Activated CD8-positive, alpha-beta T cell treated with anti-CD3 and anti-CD28 coated beads for 36 hours (primary cell): ENCODE measurements around the gene YIPF2. TPM values are rescaled to one million over a fixed set of nuclear protein-coding genes. Genes with fewer than 3 reads are reported as not detected.

Source experiments
- ATAC-seq: fragments of 200-7000 bp; cut with Tn5 transposase; one replicate; pipeline ENCODE4 v1.10.0; 2021; ENCODE audit warnings: mild to moderate bottlenecking, moderate library complexity
- CTCF ChIA-PET: fragments of 350-600 bp; sonication (Branson Sonifier 250); formaldehyde crosslinking; loops from one replicate; lab custom pipeline; 2021; ENCODE audit warnings: antibody characterized with exemption; lab: Charles Lee
- POLR2A ChIA-PET: fragments of 350-600 bp; sonication (Branson Sonifier 250); formaldehyde crosslinking; loops from one replicate; lab custom pipeline; 2021; ENCODE audit warnings: antibody characterized with exemption; lab: Charles Lee
- DNase-seq: peaks from one replicate; pipeline ENCODE4 v3.0.0-alpha.2; 2020
- H3K27ac Mint-ChIP-seq: one replicate; pipeline ENCODE4 v1.8.0; 2021; ENCODE audit warnings: mild to moderate bottlenecking, mixed read lengths
- H3K27me3 Mint-ChIP-seq: one replicate; pipeline ENCODE4 v1.8.0; 2021; ENCODE audit warnings: mixed read lengths
- H3K36me3 Mint-ChIP-seq: one replicate; pipeline ENCODE4 v1.8.0; 2021; ENCODE audit warnings: low read depth, mixed read lengths
- H3K4me1 Mint-ChIP-seq: one replicate; pipeline ENCODE4 v1.8.0; 2021; ENCODE audit warnings: low read depth, mixed read lengths
- H3K4me3 Mint-ChIP-seq: one replicate; pipeline ENCODE4 v1.8.0; 2021; ENCODE audit warnings: mild to moderate bottlenecking, moderate library complexity, mixed read lengths
- H3K9me3 Mint-ChIP-seq: one replicate; pipeline ENCODE4 v1.8.0; 2021; ENCODE audit warnings: mixed read lengths
- CTCF ChIP-seq: fragments of 200-600 bp; IDR thresholded peaks from one replicate; pipeline ENCODE4 v1.8.0; 2022; ENCODE audit warnings: antibody characterized with exemption, mild to moderate bottlenecking
- intact Hi-C: fragments of 100-400 bp; cut with micrococcal nuclease; formaldehyde crosslinking; loops from one replicate; pipeline ENCODE4 v1.10.0; 2022
- total RNA-seq, 2 experiments: library from RNA; stranded (reverse); gene quantifications; one replicate each; pipeline ENCODE4 v1.2.3, GENCODE V29; 2021

The YIPF2 gene
- total RNA-seq, 2 experiments from 2014 or later, result 21.7 to 24.4 TPM

GRCh38 chr19:10912619-10913018 lies 15.8 kb downstream of the YIPF2 start:
- peaks cover 1% of the 10 kb centered on the region for H3K4me1 Mint-ChIP-seq
- ATAC-seq, result no peak
- DNase-seq, result no peak
- no peaks in the 10 kb centered on the region for H3K27me3 Mint-ChIP-seq
- intact Hi-C loops, result no loop called here
- ChIA-PET CTCF (no interaction called here), POLR2A (no interaction called here)
- TF ChIP-seq CTCF, result no peak
- H3K27ac Mint-ChIP-seq, result no peak overlapping the region
- no peaks in the 10 kb centered on the region for H3K9me3 Mint-ChIP-seq
- no peak overlapping the region for H3K4me3 Mint-ChIP-seq
- H3K36me3 Mint-ChIP-seq, result peaks cover 18% of the 10 kb centered on the region

- ChIA-PET CTCF (no interaction called here), POLR2A (no interaction called here)
- intact Hi-C loops, result no loop called here
- Mint-ChIP-seq H3K4me3 (no peak overlapping the region), H3K4me1 (peaks cover 1% of the 10 kb centered on the region), H3K9me3 (no peaks in the 10 kb centered on the region), H3K36me3 (peaks cover 18% of the 10 kb centered on the region), H3K27ac (no peak overlapping the region), H3K27me3 (no peaks in the 10 kb centered on the region)
- DNase-seq (no peak), ATAC-seq (no peak)
- TF ChIP-seq CTCF, result no peak
These were observed 16.7 kb downstream of the YIPF2 start for GRCh38 chr19:10911579-10912363.

DNA sequence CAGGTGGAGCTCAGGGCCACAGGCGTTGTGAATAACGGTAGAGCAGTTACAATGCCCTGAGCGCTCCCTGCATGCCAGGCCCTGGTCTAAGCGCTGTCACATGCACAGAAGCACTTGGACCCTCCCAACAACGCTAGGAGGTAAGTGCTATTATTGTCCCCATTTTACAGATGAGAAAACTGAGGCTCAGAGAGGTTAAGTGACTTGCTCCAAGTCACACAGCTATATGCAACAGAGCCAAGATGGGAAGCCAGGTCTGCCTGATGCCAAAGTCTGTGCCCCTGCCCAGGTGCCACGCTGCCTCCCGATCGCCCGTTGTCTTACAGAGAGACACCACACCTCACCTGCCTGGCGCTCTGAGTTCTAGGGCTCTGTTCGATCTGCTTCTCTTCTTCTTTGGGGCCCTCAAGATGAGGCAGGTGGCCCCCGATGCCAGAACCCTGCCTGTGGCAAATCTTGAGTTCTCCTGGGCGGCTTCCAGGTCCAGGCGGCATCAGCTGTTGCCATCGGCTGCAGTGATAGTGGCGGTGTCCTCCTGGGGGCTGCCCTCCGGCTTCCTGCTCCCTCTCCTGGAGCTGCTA lies 20.0 kb downstream of the YIPF2 start:
- intact Hi-C loops, result no loop called here
- H3K27ac Mint-ChIP-seq, result no peak overlapping the region
- ChIA-PET POLR2A (interaction anchor here (1.2 kb wide), 1 partner anchor 10 kb away, joined by 3 read pairs; no protein-coding TSS in a partner anchor), CTCF (no interaction called here)
- H3K27me3 Mint-ChIP-seq, result no peaks in the 10 kb centered on the region
- ATAC-seq, result no peak
- DNase-seq, result no peak
- no peak for TF ChIP-seq CTCF
- H3K4me3 Mint-ChIP-seq, result no peak overlapping the region
- H3K36me3 Mint-ChIP-seq, result peaks cover 14% of the 10 kb centered on the region
- no peaks in the 10 kb centered on the region for H3K9me3 Mint-ChIP-seq
- H3K4me1 Mint-ChIP-seq, result no peaks in the 10 kb centered on the region

DNA sequence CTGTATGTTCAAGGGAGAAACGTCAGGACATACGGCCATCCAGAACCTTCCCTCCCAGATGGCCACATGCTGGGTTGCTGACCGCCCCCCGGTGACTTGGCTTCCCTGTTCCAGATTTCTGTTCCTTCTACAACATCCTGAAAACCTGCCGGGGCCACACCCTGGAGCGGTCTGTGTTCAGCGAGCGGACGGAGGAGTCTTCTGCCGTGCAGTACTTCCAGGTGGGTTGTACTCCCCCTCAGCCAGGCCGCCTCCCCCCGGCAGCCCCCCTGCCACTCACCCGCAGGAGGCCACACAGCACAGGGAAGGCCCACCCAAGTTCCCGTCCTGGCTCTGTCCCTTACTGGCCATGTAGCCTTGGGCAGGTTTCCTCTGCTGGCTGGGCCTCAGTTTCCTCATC lies 20.5 kb downstream of the YIPF2 start:
- ChIA-PET POLR2A (interaction anchor here (1.2 kb wide), 1 partner anchor 11 kb away, joined by 3 read pairs; no protein-coding TSS in a partner anchor), CTCF (no interaction called here)
- Mint-ChIP-seq H3K4me1 (no peaks in the 10 kb centered on the region), H3K27me3 (no peaks in the 10 kb centered on the region), H3K36me3 (peaks cover 14% of the 10 kb centered on the region), H3K9me3 (no peaks in the 10 kb centered on the region), H3K27ac (no peak overlapping the region), H3K4me3 (no peak overlapping the region)
- ATAC-seq (no peak), DNase-seq (no peak)
- intact Hi-C loops, result no loop called here
- no peak for TF ChIP-seq CTCF

GRCh38 chr19:10899151-10899653 lies 29.2 kb downstream of the YIPF2 start:
- intact Hi-C loops, result no loop called here
- peaks cover 11% of the 10 kb centered on the region for H3K4me1 Mint-ChIP-seq
- no peak for DNase-seq
- peaks cover 2% of the 10 kb centered on the region for H3K36me3 Mint-ChIP-seq
- H3K9me3 Mint-ChIP-seq, result no peaks in the 10 kb centered on the region
- H3K27me3 Mint-ChIP-seq, result no peaks in the 10 kb centered on the region
- no peak for TF ChIP-seq CTCF
- ChIA-PET CTCF (no interaction called here), POLR2A (interaction anchor here (1.2 kb wide), 1 partner anchor 22 kb away, joined by 3 read pairs; no protein-coding TSS in a partner anchor)
- H3K27ac Mint-ChIP-seq, result no peak overlapping the region
- no peak overlapping the region for H3K4me3 Mint-ChIP-seq
- no peak for ATAC-seq
